ENCODE results near the gene HSBP1. TPM values are rescaled to one million over a fixed set of nuclear protein-coding genes. Genes with fewer than 3 reads are reported as not detected.

HSBP1 gene
- total RNA-seq, 4 donors from 2014 or later, result 5.8 to 22.5 (median 12.5) TPM

GRCh38 chr16:83771306-83771942, 36.4 kb upstream of the HSBP1 start:
- no peak for TF ChIP-seq POLR2A (IDR thresholded peaks at IDR 0.05)
- TF ChIP-seq CTCF (IDR thresholded peaks at IDR 0.05), result no peak
- H3K4me3 ChIP-seq (ENCODE audit: low read depth, poor library complexity, severe bottlenecking), result no peak overlapping the region
- intact Hi-C loops (cut with DNase I; ENCODE audit: low total_unique reads), result no loop called here
- DNase-seq (ENCODE audit: low spot score in 2 of 2), result no peak
- WGBS, 2 donors, result 40 to 48% methylated on average over 5 of the region's 5 CpGs

GRCh38 chr16:83772806-83773205, 35.0 kb upstream of the HSBP1 start:
- no peak overlapping the region for H3K4me3 ChIP-seq (ENCODE audit: low read depth, poor library complexity, severe bottlenecking)
- WGBS, 2 donors, result 50 to 57% methylated on average over 1 of the region's 1 CpG
- TF ChIP-seq CTCF (IDR thresholded peaks at IDR 0.05) (no peak), POLR2A (IDR thresholded peaks at IDR 0.05) (no peak)
- intact Hi-C loops (cut with DNase I; ENCODE audit: low total_unique reads), result no loop called here
- DNase-seq (ENCODE audit: low spot score in 2 of 2), result no peak

- H3K4me3 ChIP-seq (ENCODE audit: low read depth, poor library complexity, severe bottlenecking), result no peak overlapping the region
- WGBS, 2 donors, result 89 to 93% methylated on average over 4 of the region's 4 CpGs
- DNase-seq (ENCODE audit: low spot score in 2 of 2), result no peak
- intact Hi-C loops (cut with DNase I; ENCODE audit: low total_unique reads), result no loop called here
- TF ChIP-seq POLR2A (IDR thresholded peaks at IDR 0.05), result no peak
- TF ChIP-seq CTCF (IDR thresholded peaks at IDR 0.05), result no peak
Measured at GRCh38 chr16:83774066-83774465, 33.7 kb upstream of the HSBP1 start.

GRCh38 chr16:83776944-83777343, 30.8 kb upstream of the HSBP1 start:
- no peak for DNase-seq (ENCODE audit: low spot score in 2 of 2)
- no peak overlapping the region for H3K4me3 ChIP-seq (ENCODE audit: low read depth, poor library complexity, severe bottlenecking)
- 83 to 90% methylated on average over 9 of the region's 9 CpGs for WGBS, 2 donors
- intact Hi-C loops (cut with DNase I; ENCODE audit: low total_unique reads), result no loop called here
- no peak for TF ChIP-seq POLR2A (IDR thresholded peaks at IDR 0.05)
- TF ChIP-seq CTCF (IDR thresholded peaks at IDR 0.05), result no peak

GRCh38 chr16:83779886-83780285, 27.9 kb upstream of the HSBP1 start:
- TF ChIP-seq POLR2A (IDR thresholded peaks at IDR 0.05) (no peak), CTCF (IDR thresholded peaks at IDR 0.05) (no peak)
- H3K4me3 ChIP-seq (ENCODE audit: low read depth, poor library complexity, severe bottlenecking), result no peak overlapping the region
- intact Hi-C loops (cut with DNase I; ENCODE audit: low total_unique reads), result no loop called here
- WGBS, 2 donors, result 14 to 15% methylated on average over 6 of the region's 6 CpGs
- no peak for DNase-seq (ENCODE audit: low spot score in 2 of 2)

- H3K4me3 ChIP-seq (ENCODE audit: low read depth, poor library complexity, severe bottlenecking), result no peak overlapping the region
- DNase-seq (ENCODE audit: low spot score in 2 of 2), result no peak
- TF ChIP-seq CTCF (IDR thresholded peaks at IDR 0.05) (no peak), POLR2A (IDR thresholded peaks at IDR 0.05) (no peak)
- WGBS, 2 donors, result 85 to 86% methylated on average over 2 of the region's 2 CpGs
- intact Hi-C loops (cut with DNase I; ENCODE audit: low total_unique reads), result no loop called here
Measured at GRCh38 chr16:83785455-83785854, 22.3 kb upstream of the HSBP1 start.

Measured in lower leg skin (tissue), 4 donors.